Activated CD8-positive, alpha-beta memory T cell treated with anti-CD3 and anti-CD28 coated beads for 48 hours (primary cell): ENCODE data around the gene ARHGEF18.
A peak's percentile ranks its signal among the peaks of the same experiment; 100 is the strongest.

Experiments
- DNase-seq, 3 experiments: peaks; one replicate each; pipeline ENCODE4 v3.0.0-alpha.2; 2020; ENCODE audit warnings: low read depth in 2 of 3, low spot score in 2 of 3

ARHGEF18 gene

DNA sequence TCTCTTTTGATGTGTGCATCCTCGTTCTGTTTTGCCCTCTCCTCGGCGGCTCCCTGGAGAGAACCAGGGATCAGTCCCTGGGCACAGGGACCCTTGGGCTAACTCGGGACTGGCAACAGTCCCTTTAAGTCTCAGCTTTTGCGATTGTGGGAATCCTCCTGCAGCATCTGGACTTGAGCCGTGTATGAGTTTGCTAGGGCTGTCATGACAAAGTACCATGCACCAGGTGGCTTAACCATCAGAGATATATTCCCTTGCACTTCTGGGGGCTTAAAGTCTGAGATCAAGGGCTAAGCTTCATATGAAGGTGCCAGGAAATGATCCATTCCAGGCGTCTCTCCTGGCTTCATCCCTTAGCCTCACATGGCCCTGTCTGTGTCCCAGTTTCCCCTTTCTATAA is 34.5 kb downstream of the ARHGEF18 start:
- no peak for DNase-seq

DNA sequence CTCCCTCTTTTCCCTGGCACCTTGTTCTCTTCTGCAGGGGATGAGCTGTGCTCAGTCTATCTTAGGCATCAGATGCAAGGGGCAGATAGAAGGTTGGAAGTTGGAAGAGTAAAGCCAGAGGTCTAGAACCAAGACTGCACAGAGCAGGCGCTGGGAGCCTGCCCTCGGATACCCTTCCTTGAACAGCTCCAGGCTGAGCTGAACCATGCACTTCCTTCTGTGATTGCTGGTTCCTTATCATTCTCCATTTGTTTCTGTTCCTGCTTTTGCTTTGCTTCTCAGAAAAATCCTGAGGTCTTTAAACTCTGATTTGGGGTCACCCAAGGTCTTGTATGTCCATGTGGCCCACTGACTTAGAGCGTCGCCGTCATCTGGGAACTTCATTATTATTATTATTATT is 36.3 kb downstream of the ARHGEF18 start:
- no peak for DNase-seq

DNA sequence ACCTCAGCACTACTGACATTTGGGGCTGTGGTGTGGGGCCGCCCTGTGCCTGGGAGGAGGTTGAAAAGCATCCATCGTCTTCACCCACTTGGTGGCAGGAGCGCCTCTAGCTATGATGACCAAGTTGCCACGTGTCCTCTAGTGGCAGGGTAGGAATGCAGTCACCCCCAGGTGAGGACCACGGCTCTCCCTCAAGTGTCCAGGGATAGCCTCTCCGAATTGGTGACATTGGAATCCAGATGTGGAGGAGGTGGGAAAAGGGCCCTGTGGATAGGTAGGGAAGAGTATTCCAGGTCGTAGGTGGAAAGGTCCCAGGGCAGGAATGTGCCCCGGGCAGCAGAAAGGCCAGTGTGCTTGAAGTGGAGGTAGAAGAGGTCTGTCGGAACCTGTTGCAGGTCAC is 37.6 kb downstream of the ARHGEF18 start:
- DNase-seq, result no peak

DNA sequence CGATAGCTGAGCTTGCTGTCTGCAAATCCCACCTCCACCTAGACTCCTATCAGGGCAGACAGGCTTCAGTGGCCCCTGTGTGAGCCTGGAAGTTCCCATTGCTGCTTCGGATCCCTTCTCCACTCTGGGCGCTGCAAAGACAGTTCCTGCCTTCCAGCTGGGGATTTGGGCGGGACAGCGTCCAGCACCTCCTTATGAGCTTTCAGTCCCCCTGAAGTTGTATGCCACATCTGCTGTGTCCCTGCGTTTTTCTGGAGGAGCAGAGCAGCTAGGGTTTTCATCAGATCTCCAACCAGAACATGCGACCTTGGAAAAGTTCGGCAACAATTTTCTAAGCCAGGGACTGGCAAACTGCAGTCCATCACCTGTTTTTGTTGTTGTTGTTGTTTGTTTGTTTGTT is 38.0 kb downstream of the ARHGEF18 start:
- DNase-seq, result no peak

DNA sequence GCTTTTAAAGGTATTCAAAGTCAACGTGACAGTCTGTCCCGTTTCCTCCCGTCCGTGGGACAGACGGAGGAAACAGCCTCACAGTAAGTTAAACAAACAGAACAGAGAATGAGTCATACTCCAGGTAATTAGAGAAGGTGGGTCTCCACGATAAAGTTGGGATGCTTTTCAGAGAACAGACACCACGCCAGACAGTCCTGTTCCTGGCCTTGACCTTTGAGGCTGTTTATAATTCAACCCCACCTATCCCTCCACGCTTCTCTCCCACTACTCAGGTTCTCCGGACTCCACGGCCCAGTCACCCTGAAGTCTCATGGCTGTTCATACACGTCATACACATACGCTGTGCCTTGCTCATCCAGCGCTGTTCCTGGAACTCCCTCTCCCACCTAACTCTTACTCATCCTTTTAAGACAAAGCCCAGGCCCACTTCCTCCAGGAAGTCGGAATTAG is 42.5 kb downstream of the ARHGEF18 start:
- no peak for DNase-seq

DNA sequence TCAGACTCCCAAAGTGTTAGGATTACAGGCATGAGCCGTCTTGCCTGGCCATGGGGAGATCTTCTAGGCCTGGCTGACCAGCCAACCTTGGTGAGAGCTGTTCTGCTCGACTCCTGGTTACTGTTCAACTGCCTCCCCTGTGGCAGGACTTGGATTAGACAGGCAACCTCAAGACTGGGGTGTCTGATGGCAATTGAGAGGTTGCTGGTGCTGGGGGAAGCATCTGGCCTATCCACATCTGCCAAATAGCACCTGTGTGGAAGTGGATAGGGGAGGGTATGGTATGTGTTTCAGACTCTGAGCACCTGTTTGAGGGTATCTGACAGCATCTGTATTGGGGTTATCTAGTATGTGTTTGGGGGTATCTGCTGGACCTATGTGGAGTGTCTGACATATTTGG is 44.7 kb downstream of the ARHGEF18 start:
- no peak for DNase-seq

DNA sequence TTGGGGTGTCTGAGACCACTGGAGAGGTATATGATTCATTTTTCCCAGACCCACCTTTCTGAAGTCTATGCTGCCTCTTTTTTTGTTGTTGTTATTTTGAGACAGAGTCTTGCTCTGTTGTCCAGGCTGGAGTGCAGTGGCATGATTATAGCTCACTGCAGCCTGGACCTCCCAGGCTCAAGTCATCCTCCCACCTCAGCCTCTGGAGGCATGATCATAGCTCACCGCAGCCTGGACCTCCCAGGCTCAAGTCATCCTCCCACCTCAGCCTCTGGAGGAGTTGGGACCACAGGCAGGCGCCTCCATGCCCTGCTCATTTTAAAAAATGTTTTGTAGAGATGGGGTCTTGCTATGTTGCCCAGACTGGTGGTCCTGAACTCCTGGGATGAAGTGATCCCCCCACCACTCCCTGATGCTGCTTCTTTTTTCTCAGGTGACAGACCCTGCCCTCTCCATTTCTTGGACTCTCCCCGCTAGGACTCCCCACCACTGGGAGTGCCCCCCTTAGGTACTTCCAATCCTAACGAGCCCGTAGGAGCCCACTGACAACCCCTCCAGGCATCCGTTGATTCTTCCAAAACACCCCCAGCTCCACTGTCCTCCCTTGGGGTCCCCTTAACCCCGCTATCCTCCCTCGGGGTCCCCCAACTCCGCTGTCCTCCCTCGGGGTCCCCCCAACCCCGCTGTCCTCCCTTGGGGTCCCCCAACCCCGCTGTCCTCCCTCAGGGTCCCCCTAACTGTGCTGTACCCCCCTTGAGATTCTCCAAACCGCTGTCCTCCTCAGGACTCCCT is 45.4 kb downstream of the ARHGEF18 start:
- DNase-seq, result no peak

DNA sequence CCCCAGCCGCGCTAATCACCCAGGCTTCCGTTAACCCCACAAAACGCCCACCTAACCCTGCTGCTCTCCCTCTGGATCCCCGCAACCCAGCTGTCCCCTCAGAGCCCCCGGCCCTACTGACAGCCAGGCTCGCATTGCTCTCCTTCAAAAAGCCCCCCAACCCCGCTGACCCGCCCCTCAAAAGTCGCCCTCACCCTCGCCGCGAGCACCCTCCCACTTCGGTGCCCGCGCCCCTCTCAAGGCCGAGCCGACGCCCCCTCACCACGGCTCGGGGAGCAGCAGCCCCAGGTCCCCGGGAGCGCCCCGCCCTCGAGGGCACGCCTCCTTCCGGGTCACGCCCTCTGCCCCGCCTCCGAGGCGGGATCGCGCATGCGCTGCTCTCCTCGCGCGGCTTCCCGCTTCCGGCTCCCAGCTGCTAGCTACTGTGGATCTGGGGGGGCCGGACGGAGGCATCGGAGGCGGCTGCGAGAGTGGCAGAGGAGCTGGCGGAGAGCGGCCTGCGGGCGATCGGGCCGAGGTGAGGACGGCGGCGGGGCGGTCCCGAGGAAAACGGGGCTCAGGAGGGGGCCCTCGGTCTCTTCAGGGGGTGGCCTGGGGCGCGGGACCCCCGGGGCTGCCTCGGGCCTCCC is 46.1 kb downstream of the ARHGEF18 start:
- DNase-seq, result peak; percentile 90 to 95 (median 92)

DNA sequence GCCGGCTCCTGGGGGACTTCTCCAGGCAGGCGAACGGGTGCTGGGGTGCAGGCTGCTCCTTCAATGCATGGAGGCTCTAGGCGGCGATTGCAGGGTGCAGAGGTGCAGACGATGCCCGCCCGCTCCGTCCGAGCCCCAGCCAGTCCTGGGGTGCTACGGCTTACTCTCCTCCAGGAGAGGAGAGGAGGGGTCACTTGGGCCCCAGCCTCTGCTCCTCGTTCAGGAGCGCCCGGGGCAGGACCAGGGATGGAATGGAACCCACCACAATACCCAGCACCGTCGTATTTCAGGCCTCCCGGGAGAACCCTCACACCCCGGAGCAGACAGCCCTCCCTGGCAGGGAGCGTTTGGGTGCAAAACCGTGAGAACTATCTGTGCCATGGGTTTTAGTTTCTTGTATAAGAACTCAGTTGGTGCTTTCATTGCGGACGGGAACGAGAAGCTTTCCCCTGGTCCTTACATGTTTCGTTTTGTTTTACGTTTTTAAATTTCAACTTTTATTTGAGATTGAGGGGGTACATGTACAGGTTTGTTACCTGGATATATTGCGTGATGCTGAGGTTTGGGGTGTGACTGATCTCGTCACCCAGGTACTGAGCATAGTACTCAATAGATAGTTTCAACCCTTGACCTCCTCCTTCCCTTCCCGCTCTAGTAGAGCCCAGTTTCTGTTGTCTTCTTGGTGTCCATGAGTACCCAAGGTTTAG is 46.8 kb downstream of the ARHGEF18 start:
- DNase-seq, result no peak

DNA sequence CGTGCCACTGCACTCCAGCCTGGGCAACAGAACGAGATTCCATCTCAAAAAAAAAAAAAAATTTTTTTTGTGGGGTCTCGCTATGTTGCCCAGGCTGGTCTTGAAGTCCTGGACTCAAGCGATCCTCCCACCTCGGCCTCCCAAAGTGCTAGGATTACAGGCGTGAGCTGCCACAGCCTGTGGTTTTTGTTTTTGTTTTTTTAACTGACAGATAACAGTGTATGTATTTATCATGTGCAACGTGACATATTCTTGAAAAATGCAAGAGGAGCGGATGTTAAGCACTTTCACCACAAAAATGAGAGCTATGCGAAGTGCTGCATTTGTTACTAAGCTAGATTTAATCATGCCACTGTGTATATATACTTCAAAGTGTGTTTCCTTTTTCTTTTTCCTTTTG is 49.0 kb downstream of the ARHGEF18 start:
- no peak for DNase-seq
